Hematopoietic multipotent progenitor cell treated with erythropoietin and hydrocortisone succinate and interleukin-3 and kit ligand, for 4 days (in vitro differentiated cells): Measurements from ENCODE around the gene GPANK1.

Source experiments
- DNase-seq: peaks from one replicate; pipeline ENCODE4 v3.0.0-alpha.2; 2015

Gene GPANK1

GRCh38 chr6:31690231-31691077 is 25.7 kb upstream of the GPANK1 start:
- peak; percentile 71 for DNase-seq

GRCh38 chr6:31689249-31690110 is 24.7 kb upstream of the GPANK1 start:
- peak; percentile 33 for DNase-seq

GRCh38 chr6:31687860-31688693 is 23.3 kb upstream of the GPANK1 start:
- no peak for DNase-seq

- DNase-seq = no peak
Observed at GRCh38 chr6:31687321-31687720, 22.5 kb upstream of the GPANK1 start.

GRCh38 chr6:31686483-31686882 is 21.7 kb upstream of the GPANK1 start:
- DNase-seq = peak; percentile 76

- no peak for DNase-seq
Observed at GRCh38 chr6:31683591-31683990, 18.8 kb upstream of the GPANK1 start.

- DNase-seq = peak; percentile 80
Observed at GRCh38 chr6:31681135-31681671, 16.4 kb upstream of the GPANK1 start.

- peak; percentile 90 for DNase-seq
Observed at GRCh38 chr6:31680226-31681134, 15.7 kb upstream of the GPANK1 start, which contains the start of gene LY6G5C. LY6G5C (minus strand) TSS chr6:31681067; CDS start chr6:31680373, 694 bp downstream.

GRCh38 chr6:31677955-31678354 is 13.2 kb upstream of the GPANK1 start:
- no peak for DNase-seq

- no peak for DNase-seq
Observed at GRCh38 chr6:31676904-31677303, 12.1 kb upstream of the GPANK1 start.

- no peak for DNase-seq
Observed at GRCh38 chr6:31676322-31676903, 11.6 kb upstream of the GPANK1 start.

GRCh38 chr6:31669676-31670075 is 4.9 kb upstream of the GPANK1 start, which contains the start of gene LY6G5B:
LY6G5B (plus strand) TSS chr6:31669976; CDS start chr6:31670951, 975 bp downstream.
- no peak for DNase-seq

- peak; percentile 28 for DNase-seq
Observed at GRCh38 chr6:31666337-31666965, 1.7 kb upstream of the GPANK1 start.

GRCh38 chr6:31665501-31666336 is 922 bp upstream of the GPANK1 start, which contains the start of gene CSNK2B:
CSNK2B (plus strand) TSS chr6:31666080; CDS start chr6:31666832, 752 bp downstream.
- DNase-seq = peak; percentile 100

- DNase-seq = peak; percentile 40
Observed at GRCh38 chr6:31663961-31664789, 622 bp downstream of the GPANK1 start.

GRCh38 chr6:31663126-31663960 is 1.5 kb downstream of the GPANK1 start:
- DNase-seq = no peak

- no peak for DNase-seq
Observed at GRCh38 chr6:31662124-31662723, 2.6 kb downstream of the GPANK1 start.
